Coronary artery (tissue), 2 donors: ENCODE results near the gene APOBEC3G.
A peak's percentile ranks its signal among the peaks of the same experiment; 100 is the strongest.
"Not testable (repeated sequence)": the region's sequence is repeated elsewhere in the genome, so short reads cannot be mapped to it uniquely, and the experiment has no call there.

Experiments used
- DNase-seq: peaks from one replicate; pipeline ENCODE4 v3.0.0-alpha.2; 2017; ENCODE audit warnings: low spot score
- H3K27ac ChIP-seq, 2 donors: fragments of 200-600 bp; sonication (generic); one replicate each; pipeline ENCODE4 v1.5.1; 2016 to 2019
- H3K4me3 ChIP-seq: fragments of 200-600 bp; sonication (generic); 2 replicates; pipeline ENCODE4 v1.5.1; 2016; ENCODE audit warnings: mild to moderate bottlenecking, moderate library complexity
- CTCF ChIP-seq: fragments of 200-600 bp; sonication (generic); IDR thresholded peaks from one replicate; pipeline ENCODE4 v1.5.1; 2019; ENCODE audit warnings: antibody characterized with exemption

The APOBEC3G gene

GRCh38 chr22:39077026-39077840, at the start of gene APOBEC3G:
Gene APOBEC3G, plus strand, starts transcription at chr22:39077275. Its CDS starts 87 bp downstream, at chr22:39077362.
- Histone ChIP-seq H3K4me3 (peak within 1 kb of the TSS; percentile 79), H3K27ac (peak within 1 kb of the TSS; percentile 74 to 87)
- DNase-seq, result not testable (repeated sequence)

GRCh38 chr22:39027717-39028116, 49.4 kb upstream of the APOBEC3G start:
- no peak for TF ChIP-seq CTCF
- Histone ChIP-seq H3K4me3 (no peak overlapping the region), H3K27ac (no peak overlapping the region)
- no peak for DNase-seq

GRCh38 chr22:39028281-39028680, 48.8 kb upstream of the APOBEC3G start:
- no peak for DNase-seq
- Histone ChIP-seq H3K27ac (no peak overlapping the region), H3K4me3 (no peak overlapping the region)
- TF ChIP-seq CTCF, result no peak

- Histone ChIP-seq H3K4me3 (no peak overlapping the region), H3K27ac (no peak overlapping the region)
- TF ChIP-seq CTCF, result no peak
- no peak for DNase-seq
Observed at GRCh38 chr22:39029227-39029626, 47.8 kb upstream of the APOBEC3G start.

- TF ChIP-seq CTCF, result no peak
- H3K27ac ChIP-seq, result no peak overlapping the region
- no peak for DNase-seq
- H3K4me3 ChIP-seq, result no peak overlapping the region
Observed at GRCh38 chr22:39030705-39031104, 46.4 kb upstream of the APOBEC3G start.

- not testable (repeated sequence) for DNase-seq, H3K27ac ChIP-seq, H3K4me3 ChIP-seq
Observed at GRCh38 chr22:39031434-39032295, 45.4 kb upstream of the APOBEC3G start.

- not testable (repeated sequence) for H3K4me3 ChIP-seq, H3K27ac ChIP-seq, DNase-seq
Observed at GRCh38 chr22:39037071-39037470, 40.0 kb upstream of the APOBEC3G start.

GRCh38 chr22:39039306-39040126, 37.6 kb upstream of the APOBEC3G start:
- no peak overlapping the region for H3K4me3 ChIP-seq
- no peak for TF ChIP-seq CTCF
- no peak overlapping the region for H3K27ac ChIP-seq
- no peak for DNase-seq

GRCh38 chr22:39040155-39040537, 36.9 kb upstream of the APOBEC3G start:
- H3K4me3 ChIP-seq, result peak overlapping the region; percentile 74
- H3K27ac ChIP-seq, result peak overlapping the region in 1 of 2 donors; percentile 87
- DNase-seq, result not testable (repeated sequence)

- Histone ChIP-seq H3K27ac (peak within 1 kb of the TSS; percentile 81 to 87), H3K4me3 (peak within 1 kb of the TSS; percentile 74)
- DNase-seq, result not testable (repeated sequence)
Observed at GRCh38 chr22:39040538-39041296, 36.4 kb upstream of the APOBEC3G start, which contains the start of gene APOBEC3F. Gene APOBEC3F, plus strand, starts transcription at chr22:39040864. Its CDS starts 97 bp downstream, at chr22:39040961.
